PFSK-1 (cell line): ENCODE results near the gene PROCA1.

ENCODE experiments used
- FOXP2 ChIP-seq: optimal IDR thresholded peaks from 2 replicates; pipeline ENCODE3; 2011; ENCODE audit warnings: borderline replicate concordance, control low read depth, inconsistent platforms; ENCODE audit not compliant: insufficient read depth; ENCODE audit errors: extremely low read length, extremely low read depth
- POLR2AphosphoS5 ChIP-seq: IDR thresholded peaks from 2 replicates; pipeline ENCODE4 v1.6.1; 2012; ENCODE audit warnings: low read depth, mild to moderate bottlenecking, control low read depth, low read length, moderate library complexity
- REST ChIP-seq, 2 experiments: IDR thresholded peaks; 2 replicates each; pipeline versions ENCODE4 v1.6.1 to v1.8.0; 2011 to 2012; ENCODE audit warnings: low read depth in 2 of 2, low read length in 2 of 2, control low read depth in 1 of 2, inconsistent platforms in 1 of 2, mild to moderate bottlenecking in 1 of 2, moderate library complexity in 1 of 2; ENCODE audit not compliant: insufficient read depth in 1 of 2
- SIN3A ChIP-seq: IDR thresholded peaks from 2 replicates; pipeline ENCODE4 v1.6.1; 2012; ENCODE audit warnings: mild to moderate bottlenecking, low read length, moderate library complexity, borderline replicate concordance; ENCODE audit not compliant: insufficient read depth
- TAF1 ChIP-seq: IDR thresholded peaks from 2 replicates; pipeline ENCODE4 v1.6.1; 2012; ENCODE audit warnings: low read length, control low read depth, borderline replicate concordance; ENCODE audit not compliant: insufficient read depth

Gene PROCA1

GRCh38 chr17:28698253-28698941, 13.3 kb downstream of the PROCA1 start:
- TF ChIP-seq TAF1 (no peak), SIN3A (no peak), REST (IDR thresholded peaks at IDR 0.05; ENCODE audit: insufficient read depth in 1 of 2, low read depth in 2 of 2, low read length in 2 of 2) (no peak), POLR2AphosphoS5 (no peak), FOXP2 (no peak)

GRCh38 chr17:28693869-28694268, 17.8 kb downstream of the PROCA1 start:
- TF ChIP-seq SIN3A: no peak
- TF ChIP-seq TAF1: no peak
- no peak for TF ChIP-seq FOXP2
- TF ChIP-seq REST (IDR thresholded peaks at IDR 0.05; ENCODE audit: insufficient read depth in 1 of 2, low read depth in 2 of 2, low read length in 2 of 2): no peak
- no peak for TF ChIP-seq POLR2AphosphoS5

- no peak for TF ChIP-seq TAF1
- no peak for TF ChIP-seq FOXP2
- TF ChIP-seq REST (IDR thresholded peaks at IDR 0.05; ENCODE audit: insufficient read depth in 1 of 2, low read depth in 2 of 2, low read length in 2 of 2): no peak
- no peak for TF ChIP-seq SIN3A
- TF ChIP-seq POLR2AphosphoS5: no peak
These were observed 22.7 kb downstream of the PROCA1 start for GRCh38 chr17:28689011-28689410.

GRCh38 chr17:28688481-28688880, 23.2 kb downstream of the PROCA1 start:
- no peak for TF ChIP-seq FOXP2
- no peak for TF ChIP-seq SIN3A
- no peak for TF ChIP-seq REST (IDR thresholded peaks at IDR 0.05; ENCODE audit: insufficient read depth in 1 of 2, low read depth in 2 of 2, low read length in 2 of 2)
- no peak for TF ChIP-seq TAF1
